Fibroblast of mammary gland (primary cell): ENCODE data around the gene MAGI1.
A peak's percentile ranks its signal among the peaks of the same experiment; 100 is the strongest.

Experiments
- DNase-seq: peaks from one replicate; pipeline ENCODE4 v3.0.0-alpha.2; 2010; ENCODE audit warnings: low read depth
- H3K4me3 ChIP-seq: 2 replicates; pipeline ENCODE4 v1.5.1; 2011; ENCODE audit warnings: low read depth, mild to moderate bottlenecking, low read length, moderate library complexity; ENCODE audit not compliant: control insufficient read depth
- TF ChIP-seq, protein P1 (sequence below): conservative IDR thresholded peaks from 2 replicates; pipeline ENCODE4 v1.5.1; 2011; ENCODE audit warnings: low read depth, low read length, inconsistent platforms; ENCODE audit not compliant: control insufficient read depth, insufficient read depth

MAGI1 gene

DNA sequence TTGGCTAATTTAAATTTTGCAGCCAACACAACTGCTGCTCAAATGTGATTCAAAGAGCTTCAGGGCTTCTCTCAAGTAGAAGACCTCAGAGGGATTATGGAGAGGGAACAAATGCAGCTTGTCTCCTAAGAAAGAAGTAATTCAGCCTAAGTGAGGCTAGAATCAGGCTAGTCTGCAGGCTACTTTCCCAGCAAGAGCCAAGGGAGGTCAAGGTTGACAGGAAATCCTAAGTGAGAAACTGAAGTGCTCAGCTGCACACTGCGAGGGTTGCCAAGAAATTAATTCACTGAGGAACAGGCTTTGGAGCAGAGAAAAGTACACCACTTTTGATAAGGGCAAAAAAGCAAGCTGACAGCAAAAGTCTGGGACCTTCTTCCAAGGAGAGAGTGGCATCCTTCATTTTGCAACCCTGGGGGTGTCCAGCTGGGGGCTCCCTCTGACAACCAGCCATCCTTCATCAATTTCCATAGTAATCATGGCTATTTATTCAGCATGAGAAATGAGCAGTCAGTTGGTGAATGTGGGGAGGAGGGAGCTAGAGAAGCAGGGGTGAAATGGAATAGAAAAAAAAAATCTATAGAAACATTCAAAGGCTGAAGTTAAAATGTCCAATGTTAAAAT, 704.6 kb downstream of the MAGI1 start:
- TF ChIP-seq, protein P1, sequence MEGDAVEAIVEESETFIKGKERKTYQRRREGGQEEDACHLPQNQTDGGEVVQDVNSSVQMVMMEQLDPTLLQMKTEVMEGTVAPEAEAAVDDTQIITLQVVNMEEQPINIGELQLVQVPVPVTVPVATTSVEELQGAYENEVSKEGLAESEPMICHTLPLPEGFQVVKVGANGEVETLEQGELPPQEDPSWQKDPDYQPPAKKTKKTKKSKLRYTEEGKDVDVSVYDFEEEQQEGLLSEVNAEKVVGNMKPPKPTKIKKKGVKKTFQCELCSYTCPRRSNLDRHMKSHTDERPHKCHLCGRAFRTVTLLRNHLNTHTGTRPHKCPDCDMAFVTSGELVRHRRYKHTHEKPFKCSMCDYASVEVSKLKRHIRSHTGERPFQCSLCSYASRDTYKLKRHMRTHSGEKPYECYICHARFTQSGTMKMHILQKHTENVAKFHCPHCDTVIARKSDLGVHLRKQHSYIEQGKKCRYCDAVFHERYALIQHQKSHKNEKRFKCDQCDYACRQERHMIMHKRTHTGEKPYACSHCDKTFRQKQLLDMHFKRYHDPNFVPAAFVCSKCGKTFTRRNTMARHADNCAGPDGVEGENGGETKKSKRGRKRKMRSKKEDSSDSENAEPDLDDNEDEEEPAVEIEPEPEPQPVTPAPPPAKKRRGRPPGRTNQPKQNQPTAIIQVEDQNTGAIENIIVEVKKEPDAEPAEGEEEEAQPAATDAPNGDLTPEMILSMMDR: peak; percentile 37
- no peak overlapping the region for H3K4me3 ChIP-seq
- DNase-seq: no peak

DNA sequence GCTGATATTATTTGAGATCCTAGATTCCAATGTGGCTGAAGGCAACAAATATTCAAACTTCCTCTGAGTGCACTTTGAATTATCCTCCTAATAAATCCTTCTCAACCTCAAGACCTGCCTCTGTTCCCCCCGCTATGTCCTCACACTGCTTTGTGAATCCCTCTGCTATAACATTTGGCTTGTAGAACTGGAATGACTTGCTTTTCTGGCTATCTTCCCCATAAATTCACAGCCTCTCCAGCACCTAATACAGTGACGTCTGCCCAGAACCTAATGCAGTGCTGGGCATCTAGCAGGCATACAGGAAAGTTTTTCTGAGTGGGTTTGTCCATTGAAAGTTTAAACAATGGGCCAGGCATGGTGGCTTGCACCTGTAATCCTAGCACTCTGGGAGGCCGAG, 707.0 kb downstream of the MAGI1 start:
- H3K4me3 ChIP-seq: no peak overlapping the region
- TF ChIP-seq, protein P1: no peak
- no peak for DNase-seq

DNA sequence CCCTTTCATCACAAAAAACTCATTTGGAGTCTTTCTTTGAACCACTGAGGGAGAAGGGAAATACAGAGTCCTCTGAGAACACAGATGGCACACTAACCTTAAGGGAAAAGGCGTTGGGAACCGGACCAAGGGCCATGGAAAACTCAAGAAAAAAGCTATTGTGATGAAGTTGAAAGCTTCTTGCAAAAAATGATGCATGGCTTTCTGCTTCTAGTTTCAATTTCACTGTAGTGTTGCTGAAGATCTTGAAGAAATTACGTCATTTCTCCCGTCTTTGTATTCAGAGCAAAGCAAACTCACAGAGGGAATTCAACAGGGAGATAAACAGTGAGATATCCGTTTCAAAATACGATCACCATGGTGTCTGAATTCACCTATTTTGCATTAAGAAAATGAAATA, 708.6 kb downstream of the MAGI1 start:
- TF ChIP-seq, protein P1: no peak
- no peak overlapping the region for H3K4me3 ChIP-seq
- DNase-seq: peak; percentile 39

DNA sequence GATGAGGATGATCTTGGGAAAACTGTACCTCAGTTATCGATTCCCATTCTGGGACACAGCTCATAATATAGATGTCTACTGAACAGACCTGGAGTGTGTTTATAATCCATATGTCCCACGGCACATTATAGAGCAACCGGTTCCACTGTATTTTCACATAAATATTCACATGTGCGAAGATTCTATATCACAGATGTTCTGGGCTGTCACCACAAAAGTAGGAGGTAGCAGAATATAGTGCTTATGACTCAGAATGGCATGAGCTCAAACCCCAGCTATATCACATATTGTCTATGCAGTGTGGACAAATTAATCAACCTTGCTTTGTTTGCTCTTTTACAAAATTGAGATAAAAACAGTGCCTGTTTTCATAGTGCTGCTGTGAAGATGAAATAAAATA, 710.6 kb downstream of the MAGI1 start:
- TF ChIP-seq, protein P1: no peak
- H3K4me3 ChIP-seq: no peak overlapping the region
- DNase-seq: no peak

DNA sequence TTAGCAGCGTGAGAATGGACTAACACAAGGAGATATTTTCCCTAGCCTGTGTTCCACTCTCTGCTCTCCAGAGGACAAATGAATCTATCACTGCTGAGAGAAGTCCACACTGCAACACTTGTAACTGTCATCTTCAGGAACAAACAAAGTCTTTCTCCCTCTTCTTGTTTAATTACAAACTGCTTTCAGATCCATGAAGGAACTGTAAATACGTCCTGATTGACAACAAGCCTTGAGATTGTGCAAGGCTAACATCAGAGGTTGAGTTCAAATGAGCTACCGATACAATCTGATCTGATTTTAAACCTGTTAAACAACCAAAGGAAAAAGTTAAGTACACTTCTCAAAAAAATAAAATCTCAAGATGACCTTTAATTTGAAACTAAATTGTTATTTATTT, 712.1 kb downstream of the MAGI1 start:
- DNase-seq: no peak
- TF ChIP-seq, protein P1: no peak
- H3K4me3 ChIP-seq: no peak overlapping the region

DNA sequence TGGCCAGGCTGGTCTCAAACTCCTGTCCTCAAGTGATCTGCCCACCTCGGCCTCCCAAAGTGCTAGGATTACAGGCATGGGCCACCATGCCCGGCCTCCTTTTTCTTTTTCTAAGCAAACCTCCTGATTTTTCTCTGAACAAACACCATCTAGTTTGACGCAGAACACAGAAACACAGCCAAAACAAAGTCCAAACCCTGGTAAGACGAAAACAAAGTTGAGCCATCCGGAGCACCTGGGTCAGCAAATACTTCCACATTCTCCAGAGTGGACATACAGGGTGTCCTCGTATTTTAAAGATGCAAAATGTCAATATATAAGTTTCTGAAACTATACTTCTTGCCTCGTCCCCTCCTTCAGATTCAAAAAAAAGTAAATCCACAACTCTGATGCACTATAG, 715.8 kb downstream of the MAGI1 start:
- no peak for DNase-seq
- TF ChIP-seq, protein P1: no peak
- H3K4me3 ChIP-seq: no peak overlapping the region

GRCh38 chr3:65318231-65318630, 720.5 kb downstream of the MAGI1 start:
- TF ChIP-seq, protein P1: no peak
- peak; percentile 22 for DNase-seq
- H3K4me3 ChIP-seq: no peak overlapping the region
